H1 (cell line): Measurements from ENCODE around the gene SPOCD1. TPM values are rescaled to one million over a fixed set of nuclear protein-coding genes. Genes with fewer than 3 reads are reported as not detected.

ENCODE experiments used
- BACH1 ChIP-seq: IDR thresholded peaks from 2 replicates; pipeline ENCODE4 v1.6.1; 2012; ENCODE audit warnings: low read length, improper control_type of control experiment
- BRCA1 ChIP-seq: IDR thresholded peaks from 2 replicates; pipeline ENCODE4 v1.6.1; 2012; ENCODE audit warnings: low read depth, low read length, improper control_type of control experiment
- CHD1 ChIP-seq: IDR thresholded peaks from 2 replicates; pipeline ENCODE4 v1.6.1; 2012; ENCODE audit warnings: low read depth, low read length, improper control_type of control experiment
- CHD2 ChIP-seq: IDR thresholded peaks from 2 replicates; pipeline ENCODE4 v1.6.1; 2012; ENCODE audit warnings: low read length, improper control_type of control experiment
- CHD7 ChIP-seq: fragments of 300-600 bp; sonication (generic); IDR thresholded peaks from 2 replicates; pipeline ENCODE4 v1.7.1; 2012; ENCODE audit warnings: low read length, moderate library complexity, mild to moderate bottlenecking, inconsistent platforms; ENCODE audit not compliant: insufficient replicate concordance
- CREB1 ChIP-seq: IDR thresholded peaks from 2 replicates; pipeline ENCODE4 v1.6.1; 2012; ENCODE audit warnings: inconsistent platforms
- EP300 ChIP-seq, 2 experiments: IDR thresholded peaks; 1 replicate in 1 of 2; 2 replicates in 1 of 2; pipeline ENCODE4 v1.6.1; 2011 to 2012; ENCODE audit warnings: low read depth in 2 of 2, low read length in 2 of 2, mild to moderate bottlenecking in 2 of 2, borderline replicate concordance in 1 of 2, inconsistent platforms in 1 of 2, moderate library complexity in 1 of 2
- FOSL1 ChIP-seq: IDR thresholded peaks from 2 replicates; pipeline ENCODE4 v1.6.1; 2011; ENCODE audit warnings: mild to moderate bottlenecking, low read depth, low read length, moderate library complexity; ENCODE audit not compliant: insufficient read depth
- GABPA ChIP-seq: IDR thresholded peaks from 2 replicates; pipeline ENCODE4 v1.6.1; 2011; ENCODE audit warnings: mild to moderate bottlenecking, low read length, moderate library complexity, borderline replicate concordance; ENCODE audit not compliant: insufficient read depth
- JUN ChIP-seq: IDR thresholded peaks from 2 replicates; pipeline ENCODE4 v1.6.1; 2011; ENCODE audit warnings: low read depth, mild to moderate bottlenecking, improper control_type of control experiment, low read length
- NRF1 ChIP-seq: IDR thresholded peaks from 2 replicates; pipeline ENCODE4 v1.6.1; 2011; ENCODE audit warnings: mild to moderate bottlenecking, low read depth, low read length, improper control_type of control experiment
- PHF8 ChIP-seq: fragments of 200-600 bp; sonication (generic); conservative IDR thresholded peaks from 2 replicates; pipeline ENCODE4 v1.7.1; 2012; ENCODE audit warnings: low read depth, mild to moderate bottlenecking, inconsistent platforms, low read length, moderate library complexity
- TCF12 ChIP-seq: IDR thresholded peaks from 2 replicates; pipeline ENCODE4 v1.6.1; 2011; ENCODE audit warnings: low read depth, mild to moderate bottlenecking, low read length
- polyA plus RNA-seq, 7 experiments: library from polyadenylated mRNA; depleted of rRNA in 3 of 7; stranded (reverse) in 5 of 7; unstranded in 2 of 7; fragments of >200 nt in 5 of 7; fragments of 200-250 nt in 2 of 7; gene quantifications; 1 replicate in 5 of 7; 2 replicates in 1 of 7; 4 replicates in 1 of 7; pipeline versions ENCODE4 v1.2.1 to v1.2.3, GENCODE V29; 2011 to 2013; ENCODE audit warnings: missing spikeins in 2 of 7, mixed read lengths in 2 of 7
- total RNA-seq: library from RNA; stranded (reverse); fragmentation: NEBNext Ultra II Directional; extraction: Animal tissue kit (Norgen Biotek cat#: 25700); gene quantifications from 2 replicates; pipeline ENCODE4 v1.2.1, GENCODE V29; 2021

SPOCD1 gene
- total and polyA plus RNA-seq, 2 of the 8 experiments (the other 6 are each of a cell fraction or from before 2014, with no cell fraction given): 1.8 to 2.9 TPM

- no peak for TF ChIP-seq CHD7
- TF ChIP-seq NRF1: no peak
- no peak for TF ChIP-seq GABPA
- TF ChIP-seq CHD1: no peak
- TF ChIP-seq CREB1: no peak
- no peak for TF ChIP-seq BACH1
- no peak for TF ChIP-seq CHD2
- no peak for TF ChIP-seq JUN
- no peak for TF ChIP-seq PHF8
- TF ChIP-seq BRCA1: no peak
- TF ChIP-seq FOSL1: no peak
- no peak for TF ChIP-seq EP300 (IDR thresholded peaks at IDR 0.05; ENCODE audit: borderline replicate concordance in 1 of 2, low read depth in 2 of 2, low read length in 2 of 2)
- TF ChIP-seq TCF12: no peak
Observed at GRCh38 chr1:31862071-31862470, 46.2 kb upstream of the SPOCD1 start (continued).
